Measurements from ENCODE around the gene SOD2. TPM values are rescaled to one million over a fixed set of nuclear protein-coding genes. Genes with fewer than 3 reads are reported as not detected.

SOD2 gene
- total RNA-seq, 1 experiment from 2014 or later, result 202 TPM

DNA sequence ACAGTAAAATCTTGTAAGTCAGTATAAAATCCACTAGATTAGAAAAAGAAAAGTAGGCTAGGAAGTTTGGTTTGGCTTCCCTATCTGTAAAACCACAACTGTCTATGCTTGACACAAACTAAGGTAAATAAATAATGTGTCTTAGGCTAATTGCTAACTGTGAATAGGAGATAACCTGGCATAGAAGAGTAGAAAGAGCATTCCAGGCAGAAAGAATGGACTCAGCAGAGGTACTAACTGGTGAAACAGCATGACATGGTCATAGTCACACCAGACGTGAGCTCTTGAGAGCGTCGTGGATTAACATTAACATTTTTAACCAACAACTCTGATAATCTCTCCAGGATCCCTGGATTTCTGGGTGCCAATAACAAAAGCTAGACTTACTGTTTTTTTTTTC is 25.6 kb upstream of the SOD2 start:
- H3K9me3 Mint-ChIP-seq (ENCODE audit: low read depth, unreplicated experiment), result peaks cover 3% of the 10 kb centered on the region
- H3K4me1 Mint-ChIP-seq (ENCODE audit: low read depth, unreplicated experiment), result no peaks in the 10 kb centered on the region
- no TSS peak for BruUV-seq (replicated peaks)
- H3K27me3 Mint-ChIP-seq (ENCODE audit: unreplicated experiment), result no peaks in the 10 kb centered on the region
- DNase-seq, result no peak
- H3K36me3 Mint-ChIP-seq (ENCODE audit: insufficient read depth, unreplicated experiment), result peaks cover 5% of the 10 kb centered on the region
- CTCF ChIA-PET, result no interaction called here
- no peak overlapping the region for H3K27ac Mint-ChIP-seq (ENCODE audit: unreplicated experiment)
- TF ChIP-seq, protein P1, sequence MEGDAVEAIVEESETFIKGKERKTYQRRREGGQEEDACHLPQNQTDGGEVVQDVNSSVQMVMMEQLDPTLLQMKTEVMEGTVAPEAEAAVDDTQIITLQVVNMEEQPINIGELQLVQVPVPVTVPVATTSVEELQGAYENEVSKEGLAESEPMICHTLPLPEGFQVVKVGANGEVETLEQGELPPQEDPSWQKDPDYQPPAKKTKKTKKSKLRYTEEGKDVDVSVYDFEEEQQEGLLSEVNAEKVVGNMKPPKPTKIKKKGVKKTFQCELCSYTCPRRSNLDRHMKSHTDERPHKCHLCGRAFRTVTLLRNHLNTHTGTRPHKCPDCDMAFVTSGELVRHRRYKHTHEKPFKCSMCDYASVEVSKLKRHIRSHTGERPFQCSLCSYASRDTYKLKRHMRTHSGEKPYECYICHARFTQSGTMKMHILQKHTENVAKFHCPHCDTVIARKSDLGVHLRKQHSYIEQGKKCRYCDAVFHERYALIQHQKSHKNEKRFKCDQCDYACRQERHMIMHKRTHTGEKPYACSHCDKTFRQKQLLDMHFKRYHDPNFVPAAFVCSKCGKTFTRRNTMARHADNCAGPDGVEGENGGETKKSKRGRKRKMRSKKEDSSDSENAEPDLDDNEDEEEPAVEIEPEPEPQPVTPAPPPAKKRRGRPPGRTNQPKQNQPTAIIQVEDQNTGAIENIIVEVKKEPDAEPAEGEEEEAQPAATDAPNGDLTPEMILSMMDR (IDR thresholded peaks at IDR 0.05; ENCODE audit: unreplicated experiment), result no peak
- intact Hi-C loops (cut with micrococcal nuclease; ENCODE audit: unreplicated experiment), result no loop called here
- H3K4me3 Mint-ChIP-seq (ENCODE audit: low read depth, unreplicated experiment), result no peak overlapping the region

DNA sequence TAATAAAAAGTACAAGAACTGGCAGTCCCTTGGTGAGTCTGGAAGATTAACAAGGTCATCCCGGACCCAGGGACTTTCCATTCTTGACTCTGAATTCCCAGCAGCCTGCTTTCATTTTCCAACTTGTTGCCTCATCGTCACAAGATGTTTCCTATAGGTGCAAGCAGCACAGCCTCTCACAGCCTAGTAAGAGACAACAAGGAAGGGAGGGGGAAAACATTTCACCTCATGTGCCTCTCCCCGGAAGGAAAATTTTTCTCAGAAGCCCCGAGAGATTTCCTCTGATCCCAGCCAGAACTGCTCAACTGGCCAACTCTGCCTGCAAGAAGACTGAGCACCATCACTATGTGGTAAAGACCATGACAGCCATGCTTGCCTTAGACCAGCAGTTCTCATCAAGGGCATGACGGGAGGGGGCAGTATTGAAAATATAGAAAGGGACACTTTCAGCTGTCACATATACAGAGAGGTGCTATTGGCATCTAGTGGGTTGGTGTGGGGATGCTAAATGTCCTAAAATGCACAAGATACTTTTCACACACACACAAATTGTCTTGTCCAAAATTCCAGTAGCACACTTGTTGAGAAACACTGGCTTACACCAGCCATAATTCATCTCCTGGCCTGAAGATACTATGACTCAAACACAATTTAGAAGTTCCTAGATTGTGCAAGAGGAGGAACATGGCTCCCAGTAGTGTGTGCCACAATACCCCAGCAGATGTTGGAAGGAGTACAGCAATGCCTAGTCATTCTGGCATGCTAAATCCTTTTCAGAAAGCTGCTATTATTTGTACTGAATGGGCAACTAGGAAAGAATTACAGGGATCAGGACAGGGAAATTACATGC is 23.4 kb upstream of the SOD2 start:
- DNase-seq, result no peak
- BruUV-seq (replicated peaks), result no TSS peak
- Mint-ChIP-seq H3K4me3 (ENCODE audit: low read depth, unreplicated experiment) (no peak overlapping the region), H3K4me1 (ENCODE audit: low read depth, unreplicated experiment) (no peaks in the 10 kb centered on the region), H3K36me3 (ENCODE audit: insufficient read depth, unreplicated experiment) (peaks cover 5% of the 10 kb centered on the region), H3K27me3 (ENCODE audit: unreplicated experiment) (no peaks in the 10 kb centered on the region), H3K9me3 (ENCODE audit: low read depth, unreplicated experiment) (no peaks in the 10 kb centered on the region), H3K27ac (ENCODE audit: unreplicated experiment) (no peak overlapping the region)
- TF ChIP-seq, protein P1 (IDR thresholded peaks at IDR 0.05; ENCODE audit: unreplicated experiment), result no peak
- CTCF ChIA-PET, result no interaction called here
- intact Hi-C loops (cut with micrococcal nuclease; ENCODE audit: unreplicated experiment), result no loop called here

DNA sequence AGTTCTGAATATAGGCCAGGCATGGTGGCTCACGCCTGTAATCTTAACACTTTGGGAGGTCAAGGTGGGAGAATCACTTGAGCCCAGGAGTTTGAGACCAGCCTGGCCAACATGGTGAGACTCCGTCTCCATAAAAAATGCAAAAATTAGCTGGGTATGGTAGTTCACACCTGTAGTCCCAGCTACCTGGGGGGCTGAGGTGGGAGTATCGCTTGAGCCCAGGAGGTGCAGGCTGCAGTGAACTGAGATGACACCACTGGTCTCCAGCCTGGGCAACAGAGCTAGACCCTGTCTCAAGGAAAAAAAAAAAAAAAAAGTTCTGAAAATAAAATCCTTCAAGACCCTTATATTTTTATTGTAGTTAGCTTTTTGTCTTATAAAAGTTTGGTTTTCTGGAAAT is 22.6 kb upstream of the SOD2 start:
- no peak for DNase-seq
- intact Hi-C loops (cut with micrococcal nuclease; ENCODE audit: unreplicated experiment), result no loop called here
- BruUV-seq (replicated peaks), result no TSS peak
- CTCF ChIA-PET, result no interaction called here
- Mint-ChIP-seq H3K27me3 (ENCODE audit: unreplicated experiment) (no peaks in the 10 kb centered on the region), H3K9me3 (ENCODE audit: low read depth, unreplicated experiment) (no peaks in the 10 kb centered on the region), H3K27ac (ENCODE audit: unreplicated experiment) (no peak overlapping the region), H3K4me3 (ENCODE audit: low read depth, unreplicated experiment) (no peak overlapping the region), H3K4me1 (ENCODE audit: low read depth, unreplicated experiment) (no peaks in the 10 kb centered on the region), H3K36me3 (ENCODE audit: insufficient read depth, unreplicated experiment) (peaks cover 5% of the 10 kb centered on the region)
- TF ChIP-seq, protein P1 (IDR thresholded peaks at IDR 0.05; ENCODE audit: unreplicated experiment), result no peak

DNA sequence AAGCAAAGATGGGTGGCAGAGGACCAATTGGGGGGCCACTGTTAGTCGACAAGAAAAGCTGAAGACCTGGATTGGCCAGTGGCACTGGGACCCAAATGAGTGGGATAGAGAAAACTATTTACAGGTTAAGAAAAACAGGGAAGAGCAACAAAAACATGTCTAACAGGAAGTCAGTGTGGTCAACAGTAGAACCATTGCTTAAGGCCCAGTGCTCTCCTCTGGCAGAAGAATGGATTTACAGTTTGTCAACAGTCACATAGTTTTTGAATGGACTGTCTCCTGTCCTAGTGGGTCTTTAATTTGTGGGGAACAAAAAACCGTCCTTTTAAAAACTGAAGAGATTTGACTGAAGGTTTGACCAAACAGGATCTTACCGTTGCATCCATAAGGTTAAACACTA is 22.1 kb upstream of the SOD2 start:
- Mint-ChIP-seq H3K9me3 (ENCODE audit: low read depth, unreplicated experiment) (no peaks in the 10 kb centered on the region), H3K27me3 (ENCODE audit: unreplicated experiment) (no peaks in the 10 kb centered on the region), H3K36me3 (ENCODE audit: insufficient read depth, unreplicated experiment) (peaks cover 5% of the 10 kb centered on the region), H3K4me3 (ENCODE audit: low read depth, unreplicated experiment) (no peak overlapping the region), H3K4me1 (ENCODE audit: low read depth, unreplicated experiment) (no peaks in the 10 kb centered on the region), H3K27ac (ENCODE audit: unreplicated experiment) (no peak overlapping the region)
- DNase-seq, result no peak
- intact Hi-C loops (cut with micrococcal nuclease; ENCODE audit: unreplicated experiment), result no loop called here
- TF ChIP-seq, protein P1 (IDR thresholded peaks at IDR 0.05; ENCODE audit: unreplicated experiment), result no peak
- no TSS peak for BruUV-seq (replicated peaks)
- CTCF ChIA-PET, result no interaction called here
